Hepatic stellate cell (primary cell): ENCODE measurements around the gene TIMP2.
"Not testable (repeated sequence)": the region's sequence is repeated elsewhere in the genome, so short reads cannot be mapped to it uniquely, and the experiment has no call there.

Experiments used
- DNase-seq: peaks from one replicate; pipeline ENCODE4 v3.0.0; 2011; ENCODE audit warnings: low spot score

TIMP2 gene

GRCh38 chr17:78929908-78930775 lies 5.0 kb upstream of the TIMP2 start:
- no peak for DNase-seq

- peak; percentile 94 for DNase-seq
Observed at GRCh38 chr17:78925662-78926555, 722 bp upstream of the TIMP2 start.

GRCh38 chr17:78924481-78925151 lies 571 bp downstream of the TIMP2 start:
- DNase-seq = peak; percentile 68

- DNase-seq = peak; percentile 70
Observed at GRCh38 chr17:78923660-78924453, 1.3 kb downstream of the TIMP2 start.

- no peak for DNase-seq
Observed at GRCh38 chr17:78922816-78923498, 2.2 kb downstream of the TIMP2 start.

GRCh38 chr17:78921437-78921971 lies 3.7 kb downstream of the TIMP2 start:
- DNase-seq = no peak

- no peak for DNase-seq
Observed at GRCh38 chr17:78920528-78920927, 4.7 kb downstream of the TIMP2 start.

- no peak for DNase-seq
Observed at GRCh38 chr17:78919861-78920450, 5.2 kb downstream of the TIMP2 start.

- DNase-seq = no peak
Observed at GRCh38 chr17:78918979-78919378, 6.2 kb downstream of the TIMP2 start.

- DNase-seq = no peak
Observed at GRCh38 chr17:78917451-78918275, 7.5 kb downstream of the TIMP2 start.

GRCh38 chr17:78915872-78916632 lies 9.1 kb downstream of the TIMP2 start:
- no peak for DNase-seq

GRCh38 chr17:78913115-78913514 lies 12.1 kb downstream of the TIMP2 start:
- no peak for DNase-seq

- DNase-seq = no peak
Observed at GRCh38 chr17:78912082-78912481, 13.1 kb downstream of the TIMP2 start.

- DNase-seq = not testable (repeated sequence)
Observed at GRCh38 chr17:78911543-78911942, 13.6 kb downstream of the TIMP2 start.

- no peak for DNase-seq
Observed at GRCh38 chr17:78910497-78911284, 14.5 kb downstream of the TIMP2 start.

- no peak for DNase-seq
Observed at GRCh38 chr17:78908426-78908825, 16.8 kb downstream of the TIMP2 start.

GRCh38 chr17:78905541-78905940 lies 19.6 kb downstream of the TIMP2 start:
- DNase-seq = no peak

GRCh38 chr17:78905116-78905515 lies 20.1 kb downstream of the TIMP2 start:
- no peak for DNase-seq
